Measurements from ENCODE around the gene SERPINI1. TPM values are rescaled to one million over a fixed set of nuclear protein-coding genes. Genes with fewer than 3 reads are reported as not detected.
A peak's percentile ranks its signal among the peaks of the same experiment; 100 is the strongest.

SERPINI1 gene, protein sequence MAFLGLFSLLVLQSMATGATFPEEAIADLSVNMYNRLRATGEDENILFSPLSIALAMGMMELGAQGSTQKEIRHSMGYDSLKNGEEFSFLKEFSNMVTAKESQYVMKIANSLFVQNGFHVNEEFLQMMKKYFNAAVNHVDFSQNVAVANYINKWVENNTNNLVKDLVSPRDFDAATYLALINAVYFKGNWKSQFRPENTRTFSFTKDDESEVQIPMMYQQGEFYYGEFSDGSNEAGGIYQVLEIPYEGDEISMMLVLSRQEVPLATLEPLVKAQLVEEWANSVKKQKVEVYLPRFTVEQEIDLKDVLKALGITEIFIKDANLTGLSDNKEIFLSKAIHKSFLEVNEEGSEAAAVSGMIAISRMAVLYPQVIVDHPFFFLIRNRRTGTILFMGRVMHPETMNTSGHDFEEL
- total RNA-seq (2014; rRNA removed; shearing (Covaris generic)), result 1.9 and 3.3 TPM in 2 replicates

DNA sequence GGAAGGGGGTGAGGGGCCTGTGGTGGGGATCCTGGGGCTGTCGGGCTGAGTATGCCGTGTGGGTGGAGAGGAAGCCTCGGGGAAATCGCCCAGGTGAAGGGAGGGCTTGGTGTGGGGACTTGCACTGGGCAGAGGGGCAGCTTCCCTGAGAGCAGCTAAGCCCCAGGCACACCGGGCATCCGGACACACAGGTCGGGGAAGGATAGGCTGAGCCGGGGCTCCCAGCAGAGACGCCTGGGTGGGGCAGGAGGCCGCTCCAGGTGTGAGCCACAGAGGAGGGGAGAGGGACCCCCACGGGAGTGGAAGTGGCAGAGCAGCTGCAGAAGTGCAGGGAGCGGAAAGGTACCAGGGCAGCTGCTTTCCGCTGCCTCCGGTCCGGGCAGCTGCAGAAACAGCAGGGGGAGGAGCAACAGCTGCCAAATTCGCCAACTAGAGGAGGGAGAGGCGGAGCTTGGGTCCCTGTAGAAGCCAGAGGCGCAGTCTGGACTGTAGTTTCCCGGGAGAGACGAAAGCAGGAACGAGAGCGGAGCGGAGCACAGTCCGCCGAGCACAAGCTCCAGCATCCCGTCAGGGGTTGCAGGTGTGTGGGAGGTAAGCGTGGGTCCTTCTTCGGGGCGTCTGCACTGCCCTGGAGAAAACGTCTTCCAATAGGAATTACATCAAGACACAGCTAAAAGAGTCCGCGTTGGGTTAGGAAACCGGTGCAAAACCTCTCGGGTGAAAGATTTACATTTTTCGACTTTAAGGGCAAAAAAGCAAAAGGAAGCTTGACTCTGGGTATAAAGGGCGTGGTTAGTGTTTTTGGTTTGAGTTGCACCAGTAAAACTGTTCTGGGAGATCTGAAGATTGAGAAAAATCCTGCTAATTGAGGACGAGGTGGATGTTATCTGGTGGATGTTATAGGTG, at the start of gene SERPINI1:
TSS of gene SERPINI1 (plus strand) at position 489 of the 906 bp plus-strand sequence. CDS start 53,408 bp downstream, outside the sequence.
- DNase-seq (ENCODE audit: low spot score), result peak; percentile 95

DNA sequence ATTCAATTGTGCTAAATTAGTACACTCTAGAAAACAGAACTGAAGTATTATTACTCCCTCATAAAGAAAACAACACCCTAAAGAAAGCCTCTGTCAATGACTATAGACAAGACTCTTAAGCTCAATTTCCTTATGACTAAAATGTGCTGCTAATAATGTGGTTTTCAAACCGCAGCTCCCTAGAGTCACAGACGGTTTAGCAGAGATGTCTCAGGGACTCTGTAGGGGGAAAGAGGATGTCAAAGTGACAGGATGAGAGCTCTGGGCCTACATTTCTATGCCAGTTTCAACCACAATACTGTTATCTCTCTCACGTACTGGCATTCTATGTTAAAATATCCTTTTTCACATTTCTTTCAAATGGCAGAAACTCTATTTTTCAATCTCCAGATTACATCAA, 44.2 kb upstream of the SERPINI1 start:
- no peak for DNase-seq (ENCODE audit: low spot score)

DNA sequence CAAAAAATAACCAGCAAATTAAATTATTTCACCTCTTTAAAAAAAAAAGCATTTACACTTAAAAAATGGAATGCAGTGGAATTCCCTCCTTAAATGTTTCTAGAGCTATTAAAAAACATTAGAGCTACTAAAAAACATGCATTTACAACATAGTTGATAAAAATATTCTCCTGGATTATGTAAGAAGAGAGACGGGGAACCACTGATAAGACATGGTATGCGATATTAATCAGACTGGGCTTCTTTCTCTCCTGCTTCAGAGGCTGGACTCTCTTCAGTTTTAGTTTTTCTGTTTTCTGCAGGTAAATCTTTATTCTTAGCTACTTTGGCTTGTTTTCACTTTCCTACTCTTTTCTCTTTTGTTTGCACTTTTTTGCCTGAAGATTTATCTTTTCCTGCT, 41.4 kb upstream of the SERPINI1 start:
- no peak for DNase-seq (ENCODE audit: low spot score)

DNA sequence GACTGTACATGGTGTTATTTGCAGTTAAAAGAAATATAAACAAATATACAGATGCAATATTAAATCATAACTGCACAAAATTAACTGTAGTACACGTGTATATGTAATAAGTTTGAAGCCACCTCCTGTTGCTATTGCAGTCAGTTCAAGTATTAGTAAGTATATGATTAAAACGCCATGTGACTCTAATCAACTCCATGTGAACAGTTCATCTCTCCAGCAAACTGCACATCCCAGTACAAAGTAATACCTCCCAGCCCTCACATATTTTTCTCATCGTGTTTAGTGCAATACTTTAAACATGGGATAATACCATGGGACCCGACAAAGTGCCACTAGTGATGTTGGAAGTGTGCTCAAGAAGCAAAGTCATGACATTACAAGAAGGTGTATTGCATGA, 35.5 kb upstream of the SERPINI1 start:
- DNase-seq (ENCODE audit: low spot score), result no peak

DNA sequence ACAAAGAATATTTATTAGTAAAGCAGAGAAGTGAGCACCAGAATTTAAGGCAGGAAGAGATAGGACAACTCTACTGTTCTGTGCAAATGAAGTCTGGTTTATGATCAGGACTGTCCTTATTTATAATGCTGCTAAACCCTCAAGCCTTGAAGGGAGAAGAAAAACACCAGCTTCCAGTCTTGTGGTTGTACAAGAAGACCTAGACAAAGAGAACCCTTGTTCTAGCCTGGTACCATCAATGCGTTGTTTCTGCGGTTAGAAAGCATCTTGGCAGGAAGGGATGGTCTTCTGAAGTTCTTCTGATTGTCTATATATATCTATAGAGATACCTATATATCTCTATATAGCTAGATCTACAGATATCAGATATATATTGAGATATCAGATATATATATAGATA, 34.6 kb upstream of the SERPINI1 start:
- no peak for DNase-seq (ENCODE audit: low spot score)

DNA sequence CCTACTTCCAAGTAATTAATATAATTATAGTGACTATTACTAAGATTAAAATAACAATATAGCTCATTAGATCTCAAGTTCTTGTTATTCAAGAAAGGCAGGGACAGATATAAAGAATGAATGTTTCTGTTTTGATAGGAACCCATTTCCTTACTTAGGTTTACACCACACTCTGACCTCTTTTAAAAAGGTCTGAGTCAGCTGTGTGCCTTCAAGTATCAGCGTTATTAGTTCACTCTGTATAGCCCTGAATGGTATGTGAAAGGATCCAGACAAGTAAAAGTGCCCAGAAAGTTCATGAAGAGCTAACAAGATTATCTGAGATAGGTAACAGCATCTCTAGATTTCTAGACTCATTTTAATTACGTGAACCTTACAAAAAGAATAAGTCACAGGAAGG, 29.7 kb upstream of the SERPINI1 start:
- DNase-seq (ENCODE audit: low spot score), result no peak

DNA sequence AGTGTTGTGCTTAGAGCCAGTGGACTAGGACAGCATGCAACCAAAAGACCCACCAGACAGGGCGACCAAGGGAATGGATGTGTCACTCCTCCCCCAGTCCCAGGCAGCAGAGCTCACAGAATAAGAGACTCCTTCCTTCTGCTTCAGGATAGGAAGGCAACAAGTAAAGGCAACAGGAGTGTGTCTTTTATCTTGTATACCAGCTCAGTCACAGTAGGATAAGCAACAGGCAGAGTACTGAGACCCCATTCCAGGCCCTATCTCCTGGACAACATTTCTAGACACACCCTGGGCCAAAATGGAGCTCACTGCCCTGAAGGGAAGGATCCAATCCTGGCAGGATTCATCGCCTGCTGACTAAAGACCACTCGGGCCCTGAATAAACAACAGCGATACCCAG, 25.8 kb upstream of the SERPINI1 start:
- DNase-seq (ENCODE audit: low spot score), result no peak

DNA sequence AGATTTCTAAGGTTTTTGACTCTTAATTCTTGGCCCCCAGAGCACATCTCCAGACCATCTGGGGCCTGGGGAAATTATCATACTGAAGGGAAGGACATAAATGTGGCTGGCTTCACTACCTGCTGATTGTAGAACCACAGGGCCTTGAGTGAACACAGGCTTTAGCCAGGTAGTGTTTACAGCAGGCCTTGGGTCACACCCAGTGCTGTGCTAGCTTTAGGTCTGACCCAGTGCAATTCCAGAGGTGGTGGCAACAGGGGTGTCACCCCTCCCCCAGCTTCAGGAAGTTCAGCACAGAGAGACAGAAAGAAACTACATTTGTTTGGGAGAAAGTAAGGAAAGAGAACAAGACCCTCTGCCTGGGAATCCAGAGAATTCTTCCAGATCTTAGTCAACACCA, 25.0 kb upstream of the SERPINI1 start:
- DNase-seq (ENCODE audit: low spot score), result no peak

DNA sequence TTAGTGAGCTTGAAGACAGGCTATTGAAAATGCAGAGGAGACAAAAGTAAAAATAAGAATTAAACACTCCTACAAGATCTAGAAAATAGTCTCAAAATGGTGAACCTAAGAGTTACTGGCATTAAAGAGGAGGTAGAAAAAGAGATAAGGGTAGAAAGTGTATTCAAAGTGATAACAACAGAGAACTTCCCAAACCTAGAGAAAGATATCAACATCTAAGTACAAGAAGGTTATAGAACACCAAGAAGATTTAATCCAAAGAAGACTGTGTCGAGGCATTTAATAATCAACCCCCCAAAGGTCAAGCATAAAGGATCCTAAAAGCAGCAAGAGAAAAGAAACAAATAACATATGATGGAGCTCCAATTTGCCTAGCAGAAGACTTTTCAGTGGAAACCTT, 24.1 kb upstream of the SERPINI1 start:
- DNase-seq (ENCODE audit: low spot score), result no peak

DNA sequence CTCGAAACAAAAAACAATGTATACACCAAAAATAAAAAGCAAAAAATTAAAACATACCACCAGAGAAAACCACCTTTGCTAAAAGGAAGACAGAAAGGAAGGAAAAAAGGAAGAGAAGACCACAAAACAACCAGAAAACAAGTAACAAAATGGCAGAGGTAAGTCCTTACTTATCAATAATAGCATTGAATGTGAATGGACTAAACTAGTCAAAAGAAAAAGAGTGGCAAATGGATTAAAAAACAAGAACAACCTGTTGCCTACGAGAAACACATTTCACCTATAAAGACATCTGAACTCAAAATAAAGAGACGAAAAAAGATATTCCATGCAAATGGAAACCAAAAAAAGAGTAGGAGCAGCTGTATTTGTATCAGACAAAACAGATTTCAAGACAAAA, 23.1 kb upstream of the SERPINI1 start:
- DNase-seq (ENCODE audit: low spot score), result no peak

DNA sequence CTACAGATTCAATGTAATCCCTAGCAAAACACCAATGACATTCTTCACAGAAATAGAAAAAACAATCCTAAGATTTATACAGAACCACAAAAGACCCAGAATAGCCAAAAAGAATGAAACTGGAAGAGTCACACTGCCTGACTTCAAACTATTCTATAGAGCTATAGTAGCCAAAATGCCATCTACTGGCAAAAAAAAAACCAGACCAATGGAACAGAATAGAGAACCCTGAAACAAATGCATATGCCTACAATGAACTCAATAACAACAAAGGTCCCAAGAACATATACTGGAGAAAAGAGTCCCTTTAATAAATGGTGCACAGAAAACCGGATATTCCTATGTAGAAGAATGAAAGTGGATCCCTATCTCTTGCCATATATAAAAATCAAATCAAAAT, 20.6 kb upstream of the SERPINI1 start:
- no peak for DNase-seq (ENCODE audit: low spot score)

DNA sequence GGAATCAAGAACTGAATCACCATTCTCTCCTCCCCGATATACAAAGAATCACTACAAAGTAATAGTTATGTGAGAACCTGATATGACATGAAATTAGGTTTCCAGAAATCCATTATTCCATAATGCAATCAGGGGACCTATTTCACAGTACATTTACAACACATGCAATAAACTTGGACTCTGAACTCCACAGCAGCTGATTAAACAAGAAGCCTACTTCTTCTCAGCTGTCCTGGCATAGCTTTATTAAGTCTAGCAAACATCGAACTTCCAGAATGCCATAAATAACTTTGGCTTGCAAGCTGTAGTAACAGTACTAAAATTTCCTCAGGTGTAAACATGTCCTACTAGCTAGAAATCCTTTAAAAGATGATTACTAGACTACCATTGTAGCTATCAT, 18.6 kb upstream of the SERPINI1 start:
- DNase-seq (ENCODE audit: low spot score), result no peak

DNA sequence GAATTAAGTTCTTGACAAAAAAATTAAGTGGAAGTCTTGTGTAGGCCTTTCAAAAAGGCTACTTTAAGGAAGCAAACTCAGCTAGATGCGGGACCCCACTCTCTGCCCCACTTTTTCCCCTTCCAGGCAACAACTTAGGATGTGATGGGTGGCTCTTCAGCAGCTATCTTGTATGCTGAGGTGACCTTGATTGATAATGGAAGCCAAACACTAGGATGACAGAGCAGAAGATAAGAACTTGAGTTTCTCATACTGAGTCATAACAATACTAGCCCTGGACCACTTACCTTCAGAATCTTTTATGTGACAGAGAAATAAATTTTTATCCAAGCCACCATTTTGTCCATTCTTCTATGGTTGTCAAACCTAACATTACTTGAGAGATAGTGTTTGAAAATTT, 16.9 kb upstream of the SERPINI1 start:
- DNase-seq (ENCODE audit: low spot score), result no peak

DNA sequence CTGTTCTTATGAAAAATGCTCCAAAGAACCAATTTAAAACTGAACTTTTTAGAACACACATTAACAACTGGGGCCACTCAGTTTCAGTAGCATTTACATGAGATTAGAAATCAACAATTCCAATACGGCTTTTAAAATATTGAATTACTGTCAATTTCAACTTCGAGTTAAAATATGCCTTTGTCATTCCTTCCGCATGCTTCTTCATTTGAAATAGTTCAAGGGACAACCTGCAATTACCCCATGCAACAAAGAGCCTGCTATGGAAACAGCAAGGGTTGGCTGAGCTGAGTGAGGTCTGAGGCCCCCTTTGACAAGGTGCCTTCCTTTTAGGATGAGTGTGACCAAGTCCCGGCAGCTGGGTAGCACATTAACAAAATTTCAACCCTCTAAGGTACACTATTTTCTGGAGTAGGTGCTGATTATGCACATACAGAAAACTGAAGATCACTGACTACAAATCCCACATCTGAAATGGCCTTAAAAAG, 12.5 kb upstream of the SERPINI1 start:
- no peak for DNase-seq (ENCODE audit: low spot score)

DNA sequence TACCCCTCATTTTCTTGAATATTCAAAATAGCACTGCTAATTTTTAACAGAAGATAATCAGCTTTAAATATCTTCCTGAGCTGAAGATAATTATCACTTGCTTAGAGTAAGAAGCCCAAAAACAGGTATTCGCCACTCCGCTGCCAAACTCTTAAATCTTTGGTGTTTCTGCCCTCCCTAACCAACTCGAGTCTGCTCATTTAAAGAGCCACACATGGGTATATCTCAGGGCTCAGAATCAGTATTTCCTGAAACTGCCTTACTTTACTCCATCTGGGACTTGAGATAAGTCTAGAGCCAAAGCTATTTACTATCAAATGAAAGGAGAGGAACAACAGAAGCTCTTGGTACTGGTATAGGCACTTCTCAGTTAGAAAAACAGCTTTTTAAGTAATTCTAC, 11.6 kb upstream of the SERPINI1 start:
- no peak for DNase-seq (ENCODE audit: low spot score)

DNA sequence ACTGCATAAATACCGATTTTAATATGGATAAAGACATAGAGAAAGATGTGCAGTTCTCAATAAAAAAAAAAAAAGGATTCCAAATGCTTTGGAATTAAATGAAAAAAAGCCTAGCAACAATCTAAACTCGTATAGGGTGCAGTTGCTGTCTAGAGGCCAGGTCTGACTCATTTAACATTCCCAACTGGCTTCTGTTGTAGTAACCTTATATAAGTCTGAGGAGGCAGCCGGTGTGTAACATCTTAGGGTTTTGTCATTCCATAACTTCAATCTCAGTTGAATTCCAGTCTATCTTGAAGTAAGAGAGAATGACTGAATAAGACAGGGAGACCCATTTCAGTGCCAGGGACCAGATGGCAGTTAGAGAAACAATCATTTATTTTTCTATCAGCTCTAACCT, 7.3 kb upstream of the SERPINI1 start:
- DNase-seq (ENCODE audit: low spot score), result peak; percentile 16

DNA sequence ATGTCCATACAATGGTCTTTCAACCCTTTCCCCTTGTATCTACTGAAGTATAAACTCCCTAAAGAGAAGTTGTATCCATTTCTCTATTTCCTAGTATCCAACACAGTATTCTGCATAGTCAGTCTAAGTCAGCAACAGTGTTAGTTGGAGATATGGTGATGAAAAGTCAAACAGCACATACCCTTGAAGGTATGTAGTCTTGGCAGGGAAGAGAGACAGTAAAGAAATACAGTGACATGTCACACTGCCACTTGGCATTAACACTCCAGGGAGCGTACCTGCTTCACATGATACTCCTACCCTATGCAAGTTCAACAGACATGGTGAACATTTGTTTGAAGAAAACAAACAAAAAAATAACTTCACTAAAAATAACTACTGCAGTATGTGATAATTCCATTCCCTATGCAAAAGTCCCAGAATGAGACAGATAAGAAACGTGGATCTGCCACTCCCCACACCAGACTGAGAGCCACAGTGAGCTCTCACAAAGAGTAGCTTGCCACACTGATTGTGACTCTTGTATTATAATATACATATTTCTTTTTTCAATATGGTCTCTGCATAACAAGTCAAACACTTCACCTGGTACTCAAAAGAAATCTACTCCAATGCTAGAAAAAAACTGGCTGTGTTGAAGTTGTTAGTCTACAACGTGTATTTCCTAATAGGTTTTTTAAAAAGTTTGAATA, 6.7 kb upstream of the SERPINI1 start:
- no peak for DNase-seq (ENCODE audit: low spot score)

DNA sequence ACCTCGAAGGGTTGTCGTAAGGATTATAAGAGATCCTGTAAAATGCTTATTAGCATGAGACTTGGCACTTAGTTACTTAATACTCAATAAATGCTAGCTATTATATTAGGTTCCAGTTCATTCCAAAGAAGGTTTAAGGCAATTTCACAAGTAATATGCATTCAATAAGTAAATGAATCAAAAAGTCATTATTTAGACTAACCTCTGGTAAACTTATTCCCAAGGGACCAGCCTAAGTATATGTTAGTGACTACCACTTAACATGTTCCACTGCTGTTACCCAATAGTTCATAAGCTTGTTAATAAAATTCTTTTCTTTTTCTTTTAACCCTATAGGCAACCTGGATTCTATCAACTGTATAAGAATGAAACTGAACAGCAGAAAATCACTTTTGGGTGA, 5.9 kb upstream of the SERPINI1 start:
- DNase-seq (ENCODE audit: low spot score), result no peak

DNA sequence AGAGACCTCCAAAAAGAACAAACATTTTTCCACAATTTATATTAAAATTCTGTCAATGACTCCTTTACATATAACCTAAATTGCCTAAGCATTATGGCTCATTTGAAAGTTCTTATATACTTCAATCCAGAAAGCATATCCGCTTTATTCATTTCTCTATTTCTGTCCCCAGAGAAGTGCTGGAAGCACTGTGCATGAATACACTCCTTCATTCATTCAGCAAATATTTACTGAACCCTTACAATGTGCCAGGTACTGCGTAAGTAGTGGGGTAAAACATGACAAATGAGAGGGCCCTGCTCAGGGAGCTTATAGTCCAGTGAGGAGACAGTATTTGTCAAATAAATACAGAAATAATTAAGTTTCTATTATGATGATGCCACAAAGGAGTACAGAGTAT, 4.1 kb upstream of the SERPINI1 start:
- DNase-seq (ENCODE audit: low spot score), result no peak

DNA sequence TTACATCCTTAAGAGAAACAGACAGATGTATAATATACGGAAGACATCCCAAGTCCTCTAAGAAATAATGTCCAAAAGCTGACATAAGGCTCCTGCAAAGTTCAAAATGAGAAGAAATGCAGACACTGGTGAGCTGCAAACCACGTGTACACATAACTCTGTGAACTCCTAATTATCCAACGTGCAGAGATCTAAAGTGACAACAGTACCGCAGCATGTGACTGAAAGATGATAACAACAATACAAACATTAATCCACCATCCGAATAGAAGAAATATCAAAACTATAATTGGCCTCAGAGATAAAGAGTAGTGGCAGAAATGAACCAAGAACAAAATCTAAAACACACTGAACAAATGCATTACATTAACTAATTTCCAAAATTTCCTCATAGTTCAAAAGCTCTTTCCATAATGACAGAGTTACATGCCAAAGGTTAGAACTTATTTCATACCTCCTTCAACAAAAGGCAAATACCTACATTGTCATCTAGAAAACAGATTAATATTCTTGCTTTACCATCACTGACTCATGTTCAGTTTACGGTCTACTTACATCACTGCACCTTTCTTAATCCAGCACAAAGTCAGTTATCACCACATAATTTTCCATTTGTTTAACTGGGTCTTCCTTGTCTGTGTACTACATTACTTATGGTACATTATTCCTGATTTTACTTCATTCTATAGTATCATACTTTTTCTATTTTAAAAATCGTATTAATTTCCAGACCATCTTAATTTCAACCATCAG, 3.0 kb upstream of the SERPINI1 start:
- DNase-seq (ENCODE audit: low spot score), result no peak

DNA sequence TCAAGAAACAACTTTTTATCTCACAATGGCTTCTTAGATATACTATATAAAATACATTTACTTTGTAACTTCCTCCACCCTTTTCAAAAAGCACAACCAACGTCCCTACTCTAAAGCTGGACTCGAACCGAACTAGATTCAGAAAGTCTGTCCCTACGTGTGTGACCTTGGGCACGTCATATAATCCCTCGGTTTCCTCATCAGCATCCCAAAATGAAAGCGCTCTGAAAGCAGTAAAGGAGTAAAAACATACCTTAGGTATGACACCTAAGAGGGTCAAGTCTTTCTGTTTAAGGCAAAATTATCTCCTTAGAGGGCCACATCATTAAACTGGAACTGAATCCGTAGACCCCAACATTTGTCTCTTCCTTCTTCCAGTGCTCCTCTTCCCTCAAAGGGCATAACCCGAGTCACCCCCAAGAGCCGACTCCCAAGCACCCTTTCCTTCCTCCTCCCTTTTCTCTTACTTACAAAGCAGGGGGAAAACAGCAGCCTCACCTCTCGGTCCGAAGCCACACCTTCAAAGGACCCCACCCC, 1.5 kb upstream of the SERPINI1 start:
- no peak for DNase-seq (ENCODE audit: low spot score)
